CD4-positive, alpha-beta T cell (primary cell): ENCODE results near the gene DISP2. TPM values are rescaled to one million over a fixed set of nuclear protein-coding genes. Genes with fewer than 3 reads are reported as not detected.

Experiments
- ATAC-seq: fragments of 200-7000 bp; cut with Tn5 transposase; one replicate; pipeline ENCODE4 v1.10.0; 2022; ENCODE audit warnings: mild to moderate bottlenecking; ENCODE audit not compliant: poor library complexity
- CTCF ChIA-PET: fragments of 350-600 bp; sonication (Branson Sonifier 250); formaldehyde crosslinking; loops from one replicate; lab custom pipeline; 2021; ENCODE audit warnings: antibody characterized with exemption, inconsistent platforms; lab: Charles Lee
- POLR2A ChIA-PET: fragments of 350-600 bp; sonication (Branson Sonifier 250); formaldehyde crosslinking; loops from one replicate; lab custom pipeline; 2021; ENCODE audit warnings: antibody characterized with exemption, inconsistent platforms; lab: Charles Lee
- DNase-seq, 14 experiments: peaks; one replicate each; pipeline ENCODE4 v3.0.0-alpha.2; 2013 to 2020; ENCODE audit warnings: mixed read lengths in 2 of 14
- H3K27ac ChIP-seq, 2 donors: one replicate each; pipeline versions ENCODE4 v1.5.1 to v1.7.0; 2013; ENCODE audit warnings: low read length in 2 of 2, low read depth in 1 of 2, mild to moderate bottlenecking in 1 of 2
- H3K27me3 ChIP-seq, 2 experiments: 1 replicate in 1 of 2; 2 replicates in 1 of 2; pipeline versions ENCODE4 v1.6.1 to v1.7.0; 2013; ENCODE audit warnings: low read length in 2 of 2, control low read depth in 1 of 2, mild to moderate bottlenecking in 1 of 2, moderate library complexity in 1 of 2; ENCODE audit not compliant: insufficient read depth in 2 of 2, control insufficient read depth in 1 of 2
- H3K36me3 ChIP-seq: one replicate; pipeline ENCODE4 v1.6.1; 2013; ENCODE audit warnings: low read length, control low read depth; ENCODE audit not compliant: insufficient read depth
- H3K4me1 ChIP-seq: one replicate; pipeline ENCODE4 v1.6.1; 2013; ENCODE audit warnings: low read length, control low read depth; ENCODE audit not compliant: insufficient read depth
- H3K4me3 ChIP-seq: one replicate; pipeline ENCODE4 v1.5.1; 2013; ENCODE audit warnings: mild to moderate bottlenecking, low read length, moderate library complexity
- H3K9me3 ChIP-seq, 2 experiments: 1 replicate in 1 of 2; 2 replicates in 1 of 2; pipeline versions ENCODE4 v1.6.1 to v1.7.0; 2013; ENCODE audit warnings: low read length in 2 of 2, mild to moderate bottlenecking in 2 of 2, control low read depth in 1 of 2, moderate library complexity in 1 of 2; ENCODE audit not compliant: control insufficient read depth in 1 of 2, insufficient read depth in 1 of 2
- H3K27ac Mint-ChIP-seq: one replicate; pipeline ENCODE4 v1.8.0; 2020; ENCODE audit warnings: mixed read lengths
- H3K27me3 Mint-ChIP-seq: one replicate; pipeline ENCODE4 v1.8.0; 2021; ENCODE audit warnings: mixed read lengths
- H3K36me3 Mint-ChIP-seq: one replicate; pipeline ENCODE4 v1.8.0; 2021; ENCODE audit warnings: low read depth, mixed read lengths
- H3K4me1 Mint-ChIP-seq: one replicate; pipeline ENCODE4 v1.8.0; 2021; ENCODE audit warnings: low read depth, mixed read lengths
- H3K4me3 Mint-ChIP-seq: one replicate; pipeline ENCODE4 v1.8.0; 2020; ENCODE audit warnings: mild to moderate bottlenecking, mixed read lengths
- H3K9me3 Mint-ChIP-seq: one replicate; pipeline ENCODE4 v1.8.0; 2020; ENCODE audit warnings: mixed read lengths
- intact Hi-C, 2 experiments: fragments of 100-400 bp; cut with DNase I in 1 of 2; cut with micrococcal nuclease in 1 of 2; formaldehyde crosslinking; loops; one replicate each; pipeline versions ENCODE4 v1.15.1 to v1.9.0; 2023 to 2025; cut with DNase I, micrococcal nuclease
- total RNA-seq, 174 experiments: library from RNA in 2 of 174; stranded (reverse) in 2 of 174; gene quantifications; one replicate each; pipeline ENCODE4 v1.2.3 and lab custom pipeline; 2021 to 2026
- TF ChIP-seq, protein P1 (sequence below): fragments of 200-600 bp; IDR thresholded peaks from one replicate; pipeline ENCODE4 v1.8.0; 2022; ENCODE audit warnings: antibody characterized with exemption, mild to moderate bottlenecking

The DISP2 gene
- total RNA-seq, 2 experiments from 2014 or later: 0.03 to 0.06 TPM

DNA sequence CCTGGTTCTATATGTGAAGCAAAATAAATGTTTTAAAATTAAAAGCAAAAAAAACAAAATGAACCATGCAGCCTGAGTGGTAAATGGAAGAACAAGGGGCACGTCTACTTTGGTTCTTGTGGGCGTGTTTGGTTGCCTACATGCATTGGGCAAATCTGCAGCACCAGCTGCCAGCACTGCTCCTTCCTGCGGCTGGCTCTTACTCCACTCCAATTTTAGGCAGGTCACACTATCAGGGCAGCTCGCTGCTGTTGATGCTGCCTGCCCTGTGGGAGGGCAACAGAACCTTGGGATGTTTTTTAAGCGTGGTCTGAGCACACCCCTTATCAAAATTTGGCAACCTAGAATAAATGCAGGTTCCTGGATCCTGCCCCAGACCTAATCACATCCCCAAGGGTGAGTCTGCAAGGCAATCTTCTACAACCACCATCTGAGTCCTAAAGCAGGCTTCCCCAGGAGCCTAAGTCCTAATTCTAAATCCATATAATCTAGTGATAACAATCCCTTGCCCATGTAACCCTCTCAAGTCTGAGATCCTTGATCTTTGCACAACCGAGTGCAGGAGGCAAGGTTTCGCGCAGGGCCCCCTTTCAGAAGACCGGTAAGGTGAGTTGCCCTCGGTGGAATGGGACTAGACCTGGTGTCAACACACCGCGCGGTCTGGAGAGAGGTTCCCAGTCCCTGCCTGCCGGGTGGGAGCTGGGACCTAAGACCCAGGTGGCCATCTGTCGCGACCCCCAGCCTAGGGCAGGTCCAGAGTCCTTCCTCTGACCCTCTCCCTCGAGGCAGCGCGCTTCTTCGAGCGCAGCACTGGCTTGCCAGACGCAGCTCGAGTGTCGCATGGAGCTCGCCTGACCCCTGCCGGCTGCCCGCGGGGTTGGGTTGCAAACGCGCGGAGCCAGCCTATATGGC is 63.5 kb downstream of the DISP2 start:
- Mint-ChIP-seq H3K27ac (no peak overlapping the region), H3K9me3 (no peaks in the 10 kb centered on the region), H3K4me1 (peaks cover 7% of the 10 kb centered on the region), H3K27me3 (no peaks in the 10 kb centered on the region), H3K36me3 (peaks cover 9% of the 10 kb centered on the region), H3K4me3 (no peak overlapping the region)
- peak; percentile 60 to 87 (median 79) for DNase-seq
- peak; percentile 98 for ATAC-seq
- ChIA-PET CTCF (interaction anchor here (0.6 to 3.2 kb wide), 28 partner anchors 9 to 204 kb away, joined by 3 to 57 read pairs (median 4); partner anchors contain the start of genes CCDC9B, IVD, KNSTRN and PLCB2), POLR2A (interaction anchor here (0.7 to 1.0 kb wide), 5 partner anchors 44 to 141 kb away, joined by 3 to 8 read pairs (median 3); partner anchors contain the start of gene INAFM2)
- H3K4me3 ChIP-seq: no peak overlapping the region
- H3K9me3 ChIP-seq: no peaks in the 10 kb centered on the region
- H3K27me3 ChIP-seq: no peaks in the 10 kb centered on the region
- no peak overlapping the region for H3K27ac ChIP-seq
- intact Hi-C loops: loop anchor here (1.0 to 10.0 kb wide), 8 partner anchors 53 to 737 kb away; no protein-coding TSS in a partner anchor
- TF ChIP-seq, protein P1, sequence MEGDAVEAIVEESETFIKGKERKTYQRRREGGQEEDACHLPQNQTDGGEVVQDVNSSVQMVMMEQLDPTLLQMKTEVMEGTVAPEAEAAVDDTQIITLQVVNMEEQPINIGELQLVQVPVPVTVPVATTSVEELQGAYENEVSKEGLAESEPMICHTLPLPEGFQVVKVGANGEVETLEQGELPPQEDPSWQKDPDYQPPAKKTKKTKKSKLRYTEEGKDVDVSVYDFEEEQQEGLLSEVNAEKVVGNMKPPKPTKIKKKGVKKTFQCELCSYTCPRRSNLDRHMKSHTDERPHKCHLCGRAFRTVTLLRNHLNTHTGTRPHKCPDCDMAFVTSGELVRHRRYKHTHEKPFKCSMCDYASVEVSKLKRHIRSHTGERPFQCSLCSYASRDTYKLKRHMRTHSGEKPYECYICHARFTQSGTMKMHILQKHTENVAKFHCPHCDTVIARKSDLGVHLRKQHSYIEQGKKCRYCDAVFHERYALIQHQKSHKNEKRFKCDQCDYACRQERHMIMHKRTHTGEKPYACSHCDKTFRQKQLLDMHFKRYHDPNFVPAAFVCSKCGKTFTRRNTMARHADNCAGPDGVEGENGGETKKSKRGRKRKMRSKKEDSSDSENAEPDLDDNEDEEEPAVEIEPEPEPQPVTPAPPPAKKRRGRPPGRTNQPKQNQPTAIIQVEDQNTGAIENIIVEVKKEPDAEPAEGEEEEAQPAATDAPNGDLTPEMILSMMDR: peak; percentile 96
- peaks cover 7% of the 10 kb centered on the region for H3K4me1 ChIP-seq
- H3K36me3 ChIP-seq: peaks cover 9% of the 10 kb centered on the region

DNA sequence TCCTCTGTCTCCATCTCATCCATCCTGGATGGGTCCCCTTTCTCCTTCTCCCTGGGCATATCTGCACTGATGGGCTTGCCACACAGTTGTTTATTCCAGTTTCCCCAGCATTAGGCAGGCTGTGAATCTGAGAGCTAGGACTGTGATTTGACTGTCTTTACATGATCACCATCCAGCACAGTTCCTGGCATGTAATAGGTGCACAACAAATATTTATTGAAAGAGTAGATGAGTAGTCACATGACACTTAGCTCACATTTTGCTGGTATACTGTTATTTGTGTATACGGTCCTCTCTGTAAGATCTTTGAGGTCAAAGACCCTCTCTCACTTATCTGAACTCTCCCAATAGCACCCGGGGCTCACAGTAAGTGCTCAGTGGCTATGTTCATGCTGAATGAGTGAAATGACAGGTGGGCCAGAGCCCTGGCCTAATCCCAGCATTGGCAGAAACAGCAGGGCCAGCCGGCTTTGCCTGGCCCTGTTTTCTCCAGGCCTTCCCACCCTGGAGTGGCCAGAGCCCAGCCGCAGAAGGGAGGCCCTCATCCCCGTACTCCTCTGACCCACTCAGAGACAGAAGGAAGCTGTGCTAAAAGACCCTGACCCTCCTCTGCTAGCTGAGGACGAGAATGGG is 66.6 kb downstream of the DISP2 start:
- no peak overlapping the region for H3K4me3 ChIP-seq
- H3K27me3 ChIP-seq: no peaks in the 10 kb centered on the region
- Mint-ChIP-seq H3K4me3 (no peak overlapping the region), H3K27ac (no peak overlapping the region), H3K4me1 (peaks cover 7% of the 10 kb centered on the region), H3K36me3 (peaks cover 7% of the 10 kb centered on the region), H3K9me3 (no peaks in the 10 kb centered on the region), H3K27me3 (no peaks in the 10 kb centered on the region)
- peaks cover 7% of the 10 kb centered on the region for H3K4me1 ChIP-seq
- POLR2A ChIA-PET: no interaction called here
- DNase-seq (no peak), ATAC-seq (no peak)
- CTCF ChIA-PET: interaction anchor here (1.2 kb wide), 1 partner anchor 80 kb away, joined by 8 read pairs; no protein-coding TSS in a partner anchor
- peaks cover 2% of the 10 kb centered on the region for H3K36me3 ChIP-seq
- H3K27ac ChIP-seq: no peak overlapping the region
- H3K9me3 ChIP-seq: no peaks in the 10 kb centered on the region
- TF ChIP-seq, protein P1: no peak
- intact Hi-C loops: loop anchor here (5.0 to 10.0 kb wide), 3 partner anchors 210 to 740 kb away; no protein-coding TSS in a partner anchor

DNA sequence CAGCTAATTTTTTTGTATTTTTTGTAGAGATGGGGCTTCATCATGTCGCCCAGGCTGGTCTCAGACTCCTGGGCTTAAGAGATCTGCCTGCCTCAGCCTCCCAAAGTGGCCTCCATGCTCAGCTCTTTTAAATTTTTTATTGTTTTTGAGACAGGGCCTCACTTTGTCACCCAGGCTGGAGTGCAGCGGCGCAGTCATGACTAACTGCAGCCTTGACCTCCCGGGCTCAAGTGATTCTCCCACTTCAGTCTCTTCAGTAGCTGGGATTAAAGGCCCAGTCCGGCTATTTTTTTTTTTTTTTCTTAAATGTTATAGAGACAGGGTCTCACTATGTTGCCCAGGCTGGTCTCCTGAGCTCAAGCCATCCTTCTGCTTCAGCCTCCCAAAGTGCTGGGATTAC is 67.7 kb downstream of the DISP2 start:
- intact Hi-C loops: loop anchor here in 1 of 2 experiments (10.0 kb wide), 2 partner anchors 211 to 741 kb away; no protein-coding TSS in a partner anchor
- Mint-ChIP-seq H3K9me3 (no peaks in the 10 kb centered on the region), H3K4me1 (peaks cover 7% of the 10 kb centered on the region), H3K27ac (no peak overlapping the region), H3K4me3 (no peak overlapping the region), H3K27me3 (no peaks in the 10 kb centered on the region), H3K36me3 (peaks cover 7% of the 10 kb centered on the region)
- no peaks in the 10 kb centered on the region for H3K27me3 ChIP-seq
- no peak overlapping the region for H3K4me3 ChIP-seq
- H3K36me3 ChIP-seq: peaks cover 2% of the 10 kb centered on the region
- no peak for DNase-seq
- POLR2A ChIA-PET: no interaction called here
- ATAC-seq: no peak
- no peaks in the 10 kb centered on the region for H3K9me3 ChIP-seq
- H3K4me1 ChIP-seq: peaks cover 7% of the 10 kb centered on the region
- TF ChIP-seq, protein P1: no peak
- CTCF ChIA-PET: interaction anchor here (0.7 to 1.2 kb wide), 2 partner anchors 81 to 209 kb away, joined by 3 to 8 read pairs; no protein-coding TSS in a partner anchor
- no peak overlapping the region for H3K27ac ChIP-seq
